Activated T-helper 17 cell treated with anti-CD3 and anti-CD28 coated beads, Interleukin-2, amount 50 U/mL, for 72 hours (primary cell): ENCODE results near the gene WWC2. TPM values are rescaled to one million over a fixed set of nuclear protein-coding genes. Genes with fewer than 3 reads are reported as not detected.

Experiments used
- ATAC-seq: fragments of 150-1000 bp; cut with Tn5 transposase; replicated peaks from 2 replicates; pipeline ENCODE4 v1.10.0; 2021; ENCODE audit warnings: mild to moderate bottlenecking, moderate library complexity
- H3K27ac Mint-ChIP-seq: one replicate; pipeline ENCODE4 v1.8.0; 2022; ENCODE audit warnings: mixed read lengths
- H3K27me3 Mint-ChIP-seq: one replicate; pipeline ENCODE4 v1.8.0; 2022; ENCODE audit warnings: mixed read lengths
- H3K36me3 Mint-ChIP-seq: one replicate; pipeline ENCODE4 v1.8.0; 2022; ENCODE audit warnings: low read depth, mild to moderate bottlenecking, mixed read lengths
- H3K4me1 Mint-ChIP-seq: one replicate; pipeline ENCODE4 v1.8.0; 2022; ENCODE audit warnings: mixed read lengths
- H3K4me3 Mint-ChIP-seq: one replicate; pipeline ENCODE4 v1.8.0; 2022; ENCODE audit warnings: mild to moderate bottlenecking, mixed read lengths
- H3K9me3 Mint-ChIP-seq: one replicate; pipeline ENCODE4 v1.8.0; 2022; ENCODE audit warnings: mixed read lengths
- total RNA-seq, 2 donors: library from RNA; stranded (reverse); gene quantifications; one replicate each; pipeline ENCODE4 v1.2.3, GENCODE V29; 2022

WWC2 gene
- total RNA-seq, 2 donors from 2014 or later, result 0.76 to 11.9 TPM

GRCh38 chr4:183353557-183353956 is 254.5 kb downstream of the WWC2 start:
- H3K9me3 Mint-ChIP-seq, result no peaks in the 10 kb centered on the region
- no peaks in the 10 kb centered on the region for H3K36me3 Mint-ChIP-seq
- H3K4me1 Mint-ChIP-seq, result peaks cover 3% of the 10 kb centered on the region
- ATAC-seq, result no peak
- H3K27me3 Mint-ChIP-seq, result peaks cover 12% of the 10 kb centered on the region
- no peak overlapping the region for H3K4me3 Mint-ChIP-seq
- H3K27ac Mint-ChIP-seq, result no peak overlapping the region

DNA sequence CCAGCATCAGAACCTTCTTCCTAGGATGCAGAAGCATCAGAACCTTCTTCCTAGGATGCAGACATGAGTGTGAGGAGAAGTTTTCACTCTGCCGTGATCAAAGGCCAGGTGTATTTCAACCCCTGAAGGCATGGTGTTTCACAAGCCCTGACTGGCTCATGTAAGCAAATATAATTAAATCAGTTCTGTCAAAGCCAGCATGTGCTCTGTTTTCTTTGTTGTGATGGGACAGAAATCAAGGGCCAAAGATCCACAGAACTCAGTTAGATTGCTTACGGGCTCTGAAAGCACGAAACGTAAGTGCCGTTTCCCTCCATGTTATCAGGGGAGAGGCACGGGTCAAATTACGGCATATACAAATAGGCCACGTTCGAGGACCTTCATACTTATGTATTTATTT is 255.2 kb downstream of the WWC2 start:
- H3K9me3 Mint-ChIP-seq, result no peaks in the 10 kb centered on the region
- H3K27me3 Mint-ChIP-seq, result peaks cover 12% of the 10 kb centered on the region
- H3K4me1 Mint-ChIP-seq, result no peaks in the 10 kb centered on the region
- H3K4me3 Mint-ChIP-seq, result no peak overlapping the region
- ATAC-seq, result no peak
- H3K36me3 Mint-ChIP-seq, result no peaks in the 10 kb centered on the region
- no peak overlapping the region for H3K27ac Mint-ChIP-seq

DNA sequence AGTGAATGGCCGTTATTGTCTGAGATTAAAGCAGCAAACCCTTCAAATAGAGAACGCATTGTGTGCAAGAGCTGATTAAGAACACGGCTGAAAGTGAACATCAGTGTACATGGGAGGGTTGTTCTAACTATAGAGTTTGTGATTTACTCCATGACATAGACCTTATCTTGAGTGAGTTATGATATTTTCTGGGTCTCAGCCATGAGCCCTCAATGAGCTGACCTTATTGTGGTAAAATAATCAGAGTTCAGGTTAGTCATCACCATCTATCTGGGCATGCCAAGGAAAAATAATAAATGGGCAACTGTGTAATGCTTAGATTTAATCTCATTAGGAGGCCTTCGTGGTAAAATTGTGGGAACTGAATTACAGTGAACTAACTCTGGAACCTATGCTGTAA is 256.3 kb downstream of the WWC2 start:
- no peaks in the 10 kb centered on the region for H3K4me1 Mint-ChIP-seq
- peaks cover 3% of the 10 kb centered on the region for H3K9me3 Mint-ChIP-seq
- H3K4me3 Mint-ChIP-seq, result no peak overlapping the region
- H3K27me3 Mint-ChIP-seq, result peaks cover 10% of the 10 kb centered on the region
- ATAC-seq, result no peak
- H3K36me3 Mint-ChIP-seq, result no peaks in the 10 kb centered on the region
- H3K27ac Mint-ChIP-seq, result no peak overlapping the region

DNA sequence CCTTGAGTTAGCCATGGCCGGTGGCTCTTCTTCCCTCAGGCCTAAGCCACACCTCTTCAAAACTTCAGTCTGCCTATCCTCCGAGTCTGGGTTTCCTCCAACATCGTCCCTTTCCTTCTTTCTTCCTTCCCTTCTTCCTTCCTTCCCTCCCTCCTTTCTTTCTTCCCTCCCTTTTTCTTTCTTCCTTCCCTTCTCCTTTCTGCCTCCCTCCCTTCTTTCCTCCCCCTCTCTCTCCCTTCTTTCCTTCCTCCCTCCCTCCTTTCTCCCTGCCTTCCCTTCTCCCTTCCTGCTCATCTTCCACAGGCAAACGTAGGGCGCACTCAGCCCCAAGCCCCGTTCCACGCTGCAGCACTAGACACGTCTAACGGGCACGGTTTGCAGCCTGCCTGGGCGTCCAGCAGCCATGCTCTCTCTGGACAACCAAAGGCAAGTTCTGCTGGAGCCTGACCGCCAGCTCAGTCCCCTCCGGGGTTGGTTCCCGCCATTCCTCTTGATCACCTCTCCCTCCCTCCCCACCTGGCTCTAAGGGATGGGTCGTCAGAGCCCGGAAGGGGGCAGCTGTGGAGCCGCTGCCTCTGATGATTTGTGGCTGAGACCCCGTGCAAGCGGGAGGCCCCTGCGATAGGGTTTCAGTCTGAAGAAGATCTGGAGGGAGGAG is 257.2 kb downstream of the WWC2 start:
- Mint-ChIP-seq H3K36me3 (no peaks in the 10 kb centered on the region), H3K9me3 (peaks cover 4% of the 10 kb centered on the region), H3K27me3 (peaks cover 3% of the 10 kb centered on the region), H3K27ac (no peak overlapping the region), H3K4me3 (no peak overlapping the region), H3K4me1 (no peaks in the 10 kb centered on the region)
- no peak for ATAC-seq

GRCh38 chr4:183356931-183357675 is 258.0 kb downstream of the WWC2 start:
- no peak overlapping the region for H3K4me3 Mint-ChIP-seq
- peaks cover 4% of the 10 kb centered on the region for H3K9me3 Mint-ChIP-seq
- no peaks in the 10 kb centered on the region for H3K36me3 Mint-ChIP-seq
- no peak for ATAC-seq
- no peaks in the 10 kb centered on the region for H3K4me1 Mint-ChIP-seq
- H3K27me3 Mint-ChIP-seq, result peaks cover 3% of the 10 kb centered on the region
- no peak overlapping the region for H3K27ac Mint-ChIP-seq

DNA sequence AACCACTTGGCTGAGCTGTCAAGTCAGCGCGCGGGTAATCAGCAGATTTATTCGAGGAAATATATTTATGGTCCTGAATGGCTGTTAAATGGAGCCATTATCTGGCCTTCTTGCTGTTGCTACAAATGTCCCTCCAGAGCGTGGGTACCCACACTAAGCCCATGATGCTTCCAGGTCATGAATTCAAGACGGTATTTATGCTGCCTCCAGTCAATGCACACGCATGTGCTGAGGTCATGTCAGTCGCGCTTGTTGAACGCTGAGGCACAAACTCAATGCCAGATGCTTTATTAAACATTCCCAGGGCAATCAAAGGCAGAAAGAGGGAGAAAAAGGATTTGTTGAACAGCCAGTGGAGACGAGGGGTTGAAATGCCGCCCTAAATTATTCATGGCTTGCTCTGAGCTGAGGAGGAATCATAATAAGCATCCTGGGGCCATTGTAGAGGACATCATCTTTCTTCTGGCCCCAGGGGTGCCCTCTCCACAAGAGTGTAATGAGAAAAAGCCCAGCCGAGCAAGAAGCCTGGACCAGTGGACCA is 259.2 kb downstream of the WWC2 start:
- no peak for ATAC-seq
- Mint-ChIP-seq H3K36me3 (no peaks in the 10 kb centered on the region), H3K9me3 (peaks cover 4% of the 10 kb centered on the region), H3K4me1 (no peaks in the 10 kb centered on the region), H3K27me3 (peaks cover 3% of the 10 kb centered on the region), H3K27ac (no peak overlapping the region), H3K4me3 (no peak overlapping the region)

GRCh38 chr4:183360161-183360919 is 261.3 kb downstream of the WWC2 start:
- Mint-ChIP-seq H3K4me3 (no peak overlapping the region), H3K27me3 (peaks cover 3% of the 10 kb centered on the region), H3K4me1 (no peaks in the 10 kb centered on the region), H3K9me3 (peaks cover 4% of the 10 kb centered on the region), H3K27ac (no peak overlapping the region), H3K36me3 (no peaks in the 10 kb centered on the region)
- ATAC-seq, result no peak

DNA sequence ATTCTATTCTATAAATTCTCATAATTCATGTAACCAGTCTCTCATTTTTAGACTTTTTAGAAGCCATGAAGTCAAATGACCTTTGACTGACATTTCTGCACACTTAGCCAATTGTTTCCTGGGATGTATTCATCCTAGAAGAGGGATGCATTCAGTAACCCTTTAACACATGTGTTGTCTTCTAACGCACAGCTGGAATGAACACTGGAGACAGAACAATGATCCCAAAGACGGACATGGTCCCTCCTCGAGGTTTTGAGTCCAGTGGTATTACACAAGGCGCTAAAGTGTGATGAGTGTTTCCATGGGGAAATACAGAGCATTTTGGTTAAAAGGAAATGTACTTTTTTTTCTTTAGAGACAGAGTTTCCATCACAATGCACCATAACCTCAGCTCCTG is 263.0 kb downstream of the WWC2 start:
- H3K4me1 Mint-ChIP-seq, result no peaks in the 10 kb centered on the region
- H3K4me3 Mint-ChIP-seq, result no peak overlapping the region
- no peak overlapping the region for H3K27ac Mint-ChIP-seq
- peaks cover 3% of the 10 kb centered on the region for H3K27me3 Mint-ChIP-seq
- ATAC-seq, result no peak
- peaks cover 4% of the 10 kb centered on the region for H3K9me3 Mint-ChIP-seq
- no peaks in the 10 kb centered on the region for H3K36me3 Mint-ChIP-seq

DNA sequence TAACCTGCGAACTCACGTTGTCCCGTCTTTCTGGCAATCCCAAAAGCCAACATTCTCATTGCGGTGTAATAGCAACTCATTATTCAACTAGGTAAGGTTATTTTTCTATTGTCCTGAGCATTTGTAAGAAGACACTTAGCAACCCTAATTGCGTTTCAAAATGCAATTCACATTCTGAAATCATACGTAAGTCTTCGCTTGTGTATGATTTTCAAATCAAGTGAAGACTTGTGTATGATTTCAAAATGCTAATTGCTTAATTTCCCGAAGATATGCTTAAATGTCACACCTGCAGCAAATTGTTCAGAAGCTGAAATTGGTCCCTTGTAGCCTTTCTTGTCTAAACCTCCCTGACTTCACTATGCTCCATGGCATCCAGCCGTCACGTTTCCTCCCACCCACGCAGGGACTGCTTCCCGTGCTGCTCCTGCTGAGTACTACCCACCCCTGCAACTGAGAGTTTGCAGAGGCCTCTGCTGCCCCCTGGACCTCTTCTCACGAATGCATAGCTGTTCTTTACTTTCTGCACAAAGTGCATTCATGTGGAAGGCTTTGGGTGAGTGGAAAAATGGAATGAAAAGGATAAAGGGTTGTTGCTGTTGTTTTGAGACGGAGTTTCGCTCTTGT is 264.0 kb downstream of the WWC2 start:
- Mint-ChIP-seq H3K27ac (no peak overlapping the region), H3K4me3 (no peak overlapping the region), H3K9me3 (peaks cover 4% of the 10 kb centered on the region), H3K27me3 (no peaks in the 10 kb centered on the region), H3K36me3 (no peaks in the 10 kb centered on the region), H3K4me1 (no peaks in the 10 kb centered on the region)
- no peak for ATAC-seq

DNA sequence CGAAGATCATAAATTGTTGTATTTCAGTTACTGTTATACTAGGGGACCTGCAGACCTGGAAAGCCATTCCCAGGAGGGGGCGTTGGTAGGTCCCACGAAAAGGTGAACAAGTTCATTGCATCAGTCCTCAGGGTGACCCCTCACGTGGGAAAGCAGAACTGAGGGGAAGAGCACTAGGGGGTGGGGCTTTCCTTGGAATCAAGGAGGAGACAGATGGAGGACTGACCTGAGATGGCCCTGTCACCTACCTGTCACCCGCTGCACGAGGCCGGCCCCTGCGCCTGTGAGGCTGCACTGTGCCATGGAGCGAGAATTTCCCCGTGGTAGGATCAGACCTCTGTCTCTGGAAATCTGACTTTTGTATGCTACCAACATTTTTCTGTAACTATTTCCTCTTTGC is 265.0 kb downstream of the WWC2 start:
- Mint-ChIP-seq H3K36me3 (no peaks in the 10 kb centered on the region), H3K4me1 (no peaks in the 10 kb centered on the region), H3K9me3 (peaks cover 4% of the 10 kb centered on the region), H3K27me3 (no peaks in the 10 kb centered on the region), H3K4me3 (no peak overlapping the region), H3K27ac (no peak overlapping the region)
- no peak for ATAC-seq

DNA sequence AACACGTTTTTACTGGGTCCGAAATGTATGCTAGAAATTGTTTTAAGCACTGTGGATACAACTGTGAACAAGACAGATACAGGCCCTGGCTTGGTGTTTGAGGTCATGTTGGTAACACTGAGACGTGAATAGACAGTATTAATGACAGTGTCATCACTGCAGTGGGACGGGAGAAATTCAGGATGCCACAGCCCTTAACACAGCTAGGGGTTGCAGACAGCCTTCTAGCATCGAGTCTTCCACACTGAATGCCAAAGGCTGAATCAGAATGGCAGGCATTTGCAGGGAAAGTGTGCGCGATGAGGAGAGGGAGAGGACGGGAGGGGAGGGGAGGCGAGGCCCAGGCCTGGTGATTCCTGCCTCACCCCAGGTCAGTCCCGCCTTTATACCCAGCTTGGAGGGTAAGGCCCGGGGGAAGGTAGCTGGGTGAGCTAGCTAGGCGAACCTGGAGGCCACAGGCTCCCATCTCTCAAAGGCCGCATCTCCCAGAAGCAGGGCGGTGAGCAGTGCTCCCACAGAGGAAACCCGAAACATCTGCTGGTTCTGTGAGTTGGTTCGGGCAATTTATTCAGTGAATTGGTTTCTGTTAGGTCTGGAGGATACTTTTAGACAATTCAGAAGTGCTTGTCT is 267.3 kb downstream of the WWC2 start:
- no peak for ATAC-seq
- H3K4me1 Mint-ChIP-seq, result no peaks in the 10 kb centered on the region
- H3K9me3 Mint-ChIP-seq, result no peaks in the 10 kb centered on the region
- H3K27ac Mint-ChIP-seq, result no peak overlapping the region
- H3K4me3 Mint-ChIP-seq, result no peak overlapping the region
- H3K27me3 Mint-ChIP-seq, result no peaks in the 10 kb centered on the region
- H3K36me3 Mint-ChIP-seq, result no peaks in the 10 kb centered on the region

DNA sequence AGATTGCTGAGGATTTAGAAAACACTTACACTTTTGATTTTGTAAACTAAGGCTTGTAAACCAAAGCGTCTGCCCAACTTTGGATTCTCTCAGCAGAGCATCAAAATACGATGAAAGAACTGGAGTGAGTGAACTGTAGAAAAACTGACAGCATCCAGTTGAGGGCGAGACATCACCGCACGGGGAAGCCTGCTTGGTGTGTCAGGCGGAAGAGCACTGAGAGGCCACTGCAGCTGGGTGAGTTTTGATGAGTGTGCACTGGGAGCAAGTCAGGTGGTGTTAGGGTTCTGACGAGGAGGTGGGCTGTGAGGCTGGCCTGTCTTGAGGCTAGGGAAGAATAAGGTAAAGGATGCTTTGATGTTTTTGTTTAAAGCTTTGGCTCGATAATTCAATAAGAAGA is 270.0 kb downstream of the WWC2 start:
- ATAC-seq, result no peak
- H3K4me1 Mint-ChIP-seq, result no peaks in the 10 kb centered on the region
- H3K27ac Mint-ChIP-seq, result no peak overlapping the region
- no peaks in the 10 kb centered on the region for H3K36me3 Mint-ChIP-seq
- H3K9me3 Mint-ChIP-seq, result no peaks in the 10 kb centered on the region
- no peaks in the 10 kb centered on the region for H3K27me3 Mint-ChIP-seq
- no peak overlapping the region for H3K4me3 Mint-ChIP-seq
